Neural cell (in vitro differentiated cells): ENCODE results near the gene ASIC4. TPM values are rescaled to one million over a fixed set of nuclear protein-coding genes. Genes with fewer than 3 reads are reported as not detected.

Source experiments
- H2AFZ ChIP-seq: fragments of 200-600, 300-800 bp; sonication (generic), shearing (Covaris generic); 2 replicates; pipeline ENCODE4 v1.6.0; 2014; ENCODE audit warnings: low read depth, mild to moderate bottlenecking, antibody characterized with exemption, low read length, moderate library complexity
- H3F3A ChIP-seq: fragments of 200-600 bp; shearing (Covaris generic); 2 replicates; pipeline ENCODE4 v1.6.1; 2016; ENCODE audit warnings: mild to moderate bottlenecking, moderate library complexity, mixed read lengths, antibody characterized with exemption, low read length; ENCODE audit not compliant: insufficient read depth, poor library complexity, severe bottlenecking
- H3K27ac ChIP-seq: fragments of 200-600, 300-800 bp; sonication (generic), shearing (Covaris generic); 2 replicates; pipeline ENCODE4 v1.5.1; 2014; ENCODE audit warnings: mild to moderate bottlenecking, low read length, moderate library complexity
- H3K27me3 ChIP-seq: fragments of 300-800, 200-600 bp; sonication (generic), shearing (Covaris generic); 2 replicates; pipeline ENCODE4 v1.6.0; 2014; ENCODE audit warnings: mild to moderate bottlenecking, low read depth, low read length, moderate library complexity; ENCODE audit not compliant: insufficient read depth
- H3K36me3 ChIP-seq: fragments of 300-800, 200-600 bp; sonication (generic), shearing (Covaris generic); 2 replicates; pipeline ENCODE4 v1.5.1; 2014; ENCODE audit warnings: mild to moderate bottlenecking, antibody characterized with exemption, low read length, moderate library complexity; ENCODE audit not compliant: insufficient read depth
- H3K4me2 ChIP-seq: fragments of 300-800, 200-600 bp; sonication (generic), shearing (Covaris generic); 2 replicates; pipeline ENCODE4 v1.6.0; 2014; ENCODE audit warnings: mild to moderate bottlenecking, low read length
- H3K4me3 ChIP-seq: fragments of 300-800, 200-600 bp; sonication (generic), shearing (Covaris generic); 2 replicates; pipeline ENCODE4 v1.5.1; 2014; ENCODE audit warnings: mild to moderate bottlenecking, low read length, moderate library complexity
- H3K79me2 ChIP-seq: fragments of 200-600 bp; shearing (Covaris generic); replicated peaks from 2 replicates; pipeline ENCODE4 v1.6.0; 2014; ENCODE audit warnings: mild to moderate bottlenecking, low read length, moderate library complexity; ENCODE audit not compliant: insufficient read depth
- H3K9ac ChIP-seq: fragments of 300-800, 200-600 bp; sonication (generic), shearing (Covaris generic); 2 replicates; pipeline ENCODE4 v1.6.1; 2016; ENCODE audit warnings: mild to moderate bottlenecking, low read length, mixed read lengths
- H3K9me2 ChIP-seq: fragments of 200-600 bp; shearing (Covaris generic); 2 replicates; pipeline ENCODE4 v1.6.1; 2016; ENCODE audit warnings: mild to moderate bottlenecking, low read length, mixed read lengths; ENCODE audit not compliant: insufficient read depth
- H3K9me3 ChIP-seq: fragments of 200-600, 300-800 bp; sonication (generic), shearing (Covaris generic); 2 replicates; pipeline ENCODE4 v1.6.1; 2016; ENCODE audit warnings: mild to moderate bottlenecking, mixed run types, low read length, moderate library complexity, mixed read lengths
- H4K20me1 ChIP-seq: fragments of 200-600 bp; shearing (Covaris generic); 2 replicates; pipeline ENCODE4 v1.6.1; 2016; ENCODE audit warnings: mild to moderate bottlenecking, mixed run types; ENCODE audit not compliant: insufficient read depth
- CTCF ChIP-seq: fragments of 450-650 bp; IDR thresholded peaks from 2 replicates; pipeline ENCODE4 v1.5.1; 2014; ENCODE audit warnings: antibody characterized with exemption, mild to moderate bottlenecking, moderate library complexity; ENCODE audit not compliant: poor library complexity, severe bottlenecking
- EP300 ChIP-seq: fragments of 450-650 bp; conservative IDR thresholded peaks from 2 replicates; pipeline ENCODE4 v1.6.1; 2014; ENCODE audit warnings: antibody characterized with exemption, mild to moderate bottlenecking, moderate library complexity; ENCODE audit not compliant: poor library complexity, severe bottlenecking
- EZH2 ChIP-seq: fragments of 200-600, 300-800 bp; shearing (Covaris generic), sonication (generic); IDR thresholded peaks from 2 replicates; pipeline ENCODE4 v1.6.1; 2014; ENCODE audit warnings: antibody characterized with exemption, low read length, borderline replicate concordance, mild to moderate bottlenecking; ENCODE audit not compliant: insufficient read depth, poor library complexity, severe bottlenecking
- MXI1 ChIP-seq: fragments of 450-650 bp; conservative IDR thresholded peaks from 2 replicates; pipeline ENCODE4 v1.6.1; 2014; ENCODE audit warnings: antibody characterized with exemption, mild to moderate bottlenecking; ENCODE audit not compliant: poor library complexity, severe bottlenecking
- POLR2AphosphoS5 ChIP-seq: IDR thresholded peaks from 2 replicates; pipeline ENCODE4 v1.6.1; 2012
- RAD21 ChIP-seq: fragments of 450-650 bp; conservative IDR thresholded peaks from 2 replicates; pipeline ENCODE4 v1.6.1; 2014; ENCODE audit warnings: antibody characterized with exemption, mild to moderate bottlenecking, moderate library complexity
- REST ChIP-seq: IDR thresholded peaks from 2 replicates; pipeline ENCODE4 v1.6.1; 2012; ENCODE audit warnings: borderline replicate concordance
- SMC3 ChIP-seq: fragments of 450-650 bp; conservative IDR thresholded peaks from 2 replicates; pipeline ENCODE4 v1.6.1; 2014; ENCODE audit warnings: antibody characterized with exemption, mild to moderate bottlenecking, moderate library complexity; ENCODE audit not compliant: poor library complexity
- TAF1 ChIP-seq: IDR thresholded peaks from 2 replicates; pipeline ENCODE4 v1.6.1; 2012; ENCODE audit warnings: low read depth
- polyA plus RNA-seq: library from polyadenylated mRNA; depleted of rRNA; stranded (reverse); fragments of >200 nt; gene quantifications from 2 replicates; pipeline ENCODE4 v1.2.3, GENCODE V29; 2014

Gene ASIC4
- polyA plus RNA-seq, 1 donor from 2014 or later: 2.7 TPM

- Histone ChIP-seq H3K9ac (no peak overlapping the region), H2AFZ (no peak overlapping the region), H3K27me3 (peaks cover 3% of the 10 kb centered on the region), H3F3A (no peaks in the 10 kb centered on the region), H3K9me3 (no peaks in the 10 kb centered on the region), H3K9me2 (no peaks in the 10 kb centered on the region), H3K79me2 (no peaks in the 10 kb centered on the region), H3K27ac (no peak overlapping the region), H3K4me2 (no peak overlapping the region), H3K4me3 (no peak overlapping the region), H3K36me3 (no peaks in the 10 kb centered on the region), H4K20me1 (no peaks in the 10 kb centered on the region)
- TF ChIP-seq SMC3 (no peak), REST (no peak), EZH2 (no peak), RAD21 (no peak), MXI1 (no peak), TAF1 (no peak), CTCF (no peak), EP300 (no peak), POLR2AphosphoS5 (no peak)
Measured at GRCh38 chr2:219554350-219554749, 40.1 kb downstream of the ASIC4 start.

GRCh38 chr2:219555956-219556355 is 41.7 kb downstream of the ASIC4 start:
- Histone ChIP-seq H3K9me3 (no peaks in the 10 kb centered on the region), H3K27ac (no peak overlapping the region), H3K9me2 (no peaks in the 10 kb centered on the region), H3K79me2 (no peaks in the 10 kb centered on the region), H3K4me3 (no peak overlapping the region), H2AFZ (no peak overlapping the region), H3K4me2 (no peak overlapping the region), H3K27me3 (peaks cover 3% of the 10 kb centered on the region), H3F3A (no peaks in the 10 kb centered on the region), H3K36me3 (no peaks in the 10 kb centered on the region), H4K20me1 (no peaks in the 10 kb centered on the region), H3K9ac (no peak overlapping the region)
- TF ChIP-seq EP300 (no peak), TAF1 (no peak), POLR2AphosphoS5 (no peak), MXI1 (no peak), CTCF (no peak), REST (no peak), EZH2 (no peak), RAD21 (no peak)
